ENCODE results near the gene CPT1C. TPM values are rescaled to one million over a fixed set of nuclear protein-coding genes. Genes with fewer than 3 reads are reported as not detected.
A peak's percentile ranks its signal among the peaks of the same experiment; 100 is the strongest.

The CPT1C gene
- total and polyA plus RNA-seq, 11 donors = 1.00 to 6.0 (median 2.2) TPM

GRCh38 chr19:49672131-49672919 lies 18.6 kb upstream of the CPT1C start:
- DNase-seq = peak; percentile 72 to 91 (median 84)
- TF ChIP-seq, protein P1, sequence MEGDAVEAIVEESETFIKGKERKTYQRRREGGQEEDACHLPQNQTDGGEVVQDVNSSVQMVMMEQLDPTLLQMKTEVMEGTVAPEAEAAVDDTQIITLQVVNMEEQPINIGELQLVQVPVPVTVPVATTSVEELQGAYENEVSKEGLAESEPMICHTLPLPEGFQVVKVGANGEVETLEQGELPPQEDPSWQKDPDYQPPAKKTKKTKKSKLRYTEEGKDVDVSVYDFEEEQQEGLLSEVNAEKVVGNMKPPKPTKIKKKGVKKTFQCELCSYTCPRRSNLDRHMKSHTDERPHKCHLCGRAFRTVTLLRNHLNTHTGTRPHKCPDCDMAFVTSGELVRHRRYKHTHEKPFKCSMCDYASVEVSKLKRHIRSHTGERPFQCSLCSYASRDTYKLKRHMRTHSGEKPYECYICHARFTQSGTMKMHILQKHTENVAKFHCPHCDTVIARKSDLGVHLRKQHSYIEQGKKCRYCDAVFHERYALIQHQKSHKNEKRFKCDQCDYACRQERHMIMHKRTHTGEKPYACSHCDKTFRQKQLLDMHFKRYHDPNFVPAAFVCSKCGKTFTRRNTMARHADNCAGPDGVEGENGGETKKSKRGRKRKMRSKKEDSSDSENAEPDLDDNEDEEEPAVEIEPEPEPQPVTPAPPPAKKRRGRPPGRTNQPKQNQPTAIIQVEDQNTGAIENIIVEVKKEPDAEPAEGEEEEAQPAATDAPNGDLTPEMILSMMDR (IDR thresholded peaks at IDR 0.05) = peak; percentile 80 to 95 (median 88)
- TF ChIP-seq POLR2A (IDR thresholded peaks at IDR 0.05) = no peak
- Histone ChIP-seq H3K27ac (peak overlapping the region in 11 of 12 donors; percentile 32 to 68 (median 49)), H3K9me3 (no peaks in the 10 kb centered on the region), H3K27me3 (no peaks in the 10 kb centered on the region), H3K4me3 (peak overlapping the region in 5 of 12 donors; percentile 13 to 37 (median 26)), H3K36me3 (peaks cover 0 to 9% (median 0%) of the 10 kb centered on the region in 9 donors), H3K4me1 (peaks cover 0 to 15% (median 9%) of the 10 kb centered on the region in 12 donors)
- peak in 1 of 4 donors; percentile 2 for ATAC-seq
- WGBS, 4 donors = 20 to 25% (median 24%) methylated on average over 28 of the region's 28 CpGs
- intact Hi-C loops (cut with DNase I) = loop anchor here in 8 of 10 donors (5.0 to 10.0 kb wide), 8 partner anchors 78 to 192 kb away; partner anchors contain the start of genes PRR12 (in 2 of the 8), NOSIP (in 1 of the 8), PNKP (in 1 of the 8) and PRRG2 (in 1 of the 8)

- intact Hi-C loops (cut with DNase I) = loop anchor here in 7 of 10 donors (1.0 to 10.0 kb wide), 12 partner anchors 35 to 191 kb away; partner anchors contain the start of genes PRR12 (in 3 of the 7), PNKP (in 2 of the 7), RPS11 (in 2 of the 7) and RRAS (in 2 of the 7)
- H3K4me1 ChIP-seq = peaks cover 0 to 53% (median 40%) of the 10 kb centered on the region in 12 donors
Measured at GRCh38 chr19:49676136-49676783, 14.7 kb upstream of the CPT1C start.

GRCh38 chr19:49676784-49677230 lies 14.1 kb upstream of the CPT1C start:
- H3K27me3 ChIP-seq = no peaks in the 10 kb centered on the region
- peak overlapping the region; percentile 71 to 100 (median 94) for H3K4me3 ChIP-seq
- intact Hi-C loops (cut with DNase I) = loop anchor here in 7 of 10 donors (1.0 to 10.0 kb wide), 14 partner anchors 36 to 234 kb away; partner anchors contain the start of genes PRR12 (in 3 of the 7), PNKP (in 2 of the 7), RPS11 (in 2 of the 7) and RRAS (in 2 of the 7)
- peak; percentile 99 to 100 (median 100) for DNase-seq
- 0 to 1% (median 0%) methylated on average over 10 to 34 of the region's 34 CpGs for WGBS, 4 donors
- H3K36me3 ChIP-seq = peaks cover 0 to 11% (median 10%) of the 10 kb centered on the region in 9 donors
- H3K9me3 ChIP-seq = no peaks in the 10 kb centered on the region
- peak overlapping the region; percentile 80 to 100 (median 95) for H3K27ac ChIP-seq
- TF ChIP-seq POLR2A (IDR thresholded peaks at IDR 0.05) = no peak
- TF ChIP-seq, protein P1 (IDR thresholded peaks at IDR 0.05) = no peak
- ATAC-seq = peak; percentile 87 to 92 (median 91)
- H3K4me1 ChIP-seq = peaks cover 0 to 57% (median 41%) of the 10 kb centered on the region in 12 donors

More at GRCh38 chr19:49676136-49676783, 14.7 kb upstream of the CPT1C start:
- ATAC-seq = peak; percentile 37 to 55 (median 46)
- TF ChIP-seq, protein P1 (IDR thresholded peaks at IDR 0.05) = no peak
- peak in 1 of 2 donors; percentile 54 for TF ChIP-seq POLR2A (IDR thresholded peaks at IDR 0.05)
- DNase-seq = peak; percentile 87 to 90 (median 88)
- H3K9me3 ChIP-seq = no peaks in the 10 kb centered on the region
- H3K27ac ChIP-seq = peak overlapping the region; percentile 76 to 97 (median 92)
- H3K27me3 ChIP-seq = no peaks in the 10 kb centered on the region
- peak overlapping the region in 11 of 12 donors; percentile 7 to 100 (median 48) for H3K4me3 ChIP-seq
- 1 to 4% (median 2%) methylated on average over 26 to 27 of the region's 27 CpGs for WGBS, 4 donors
- H3K36me3 ChIP-seq = peaks cover 0 to 5% (median 4%) of the 10 kb centered on the region in 9 donors
